Neural progenitor cell (in vitro differentiated cells): Measurements from ENCODE around the gene TRIM46.

Experiments
- EZH2 ChIP-seq: fragments of 200-600 bp; sonication (generic); IDR thresholded peaks from 2 replicates; pipeline ENCODE4 v1.6.1; 2017; ENCODE audit warnings: antibody characterized with exemption, mild to moderate bottlenecking, moderate library complexity
- EZH2phosphoT487 ChIP-seq: fragments of 200-600 bp; sonication (generic); IDR thresholded peaks from 2 replicates; pipeline ENCODE4 v1.6.1; 2017; ENCODE audit warnings: antibody characterized with exemption
- TF ChIP-seq, protein P1 (sequence below): fragments of 200-600 bp; sonication (generic); IDR thresholded peaks from 2 replicates; pipeline ENCODE4 v1.5.1; 2017; ENCODE audit warnings: antibody characterized with exemption, mild to moderate bottlenecking

DNA sequence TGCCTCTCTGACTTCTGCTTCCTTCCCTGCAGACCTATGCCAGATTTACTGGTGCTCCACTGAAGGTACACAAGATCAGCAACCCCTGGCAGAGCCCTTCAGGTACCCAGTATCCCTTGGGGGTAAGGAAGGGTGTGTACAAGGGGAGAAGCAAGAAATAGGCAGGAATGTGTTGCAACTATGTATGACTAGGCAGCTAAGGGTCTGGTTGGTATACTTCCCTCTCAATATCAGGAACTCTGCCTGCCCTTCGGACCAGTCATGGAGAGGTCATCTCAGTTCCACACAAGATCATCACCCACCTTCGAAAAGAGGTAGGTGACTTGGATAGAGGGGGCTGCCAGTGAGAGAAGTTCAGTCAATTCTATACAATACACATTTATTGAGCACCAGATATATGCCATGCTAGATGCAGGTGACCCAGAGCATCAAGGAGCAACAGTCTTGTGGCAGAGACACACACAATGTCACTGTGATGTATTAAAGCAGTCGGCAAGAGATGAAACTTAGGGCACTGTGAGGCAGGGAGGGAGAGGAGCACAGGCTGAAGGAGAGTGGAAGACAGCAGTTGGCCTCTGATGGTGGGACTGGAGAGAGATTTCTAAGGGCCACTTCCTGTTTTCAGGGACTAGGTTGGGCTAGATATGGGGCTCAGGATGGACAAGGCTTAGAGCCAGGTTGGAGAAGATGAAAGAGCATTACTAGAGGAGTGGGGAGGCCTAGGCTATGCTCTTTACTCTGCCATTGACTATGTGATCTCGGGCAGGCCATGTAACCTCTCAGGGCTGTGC is 36.9 kb downstream of the TRIM46 start:
- TF ChIP-seq EZH2 (no peak), EZH2phosphoT487 (no peak)
- TF ChIP-seq, protein P1, sequence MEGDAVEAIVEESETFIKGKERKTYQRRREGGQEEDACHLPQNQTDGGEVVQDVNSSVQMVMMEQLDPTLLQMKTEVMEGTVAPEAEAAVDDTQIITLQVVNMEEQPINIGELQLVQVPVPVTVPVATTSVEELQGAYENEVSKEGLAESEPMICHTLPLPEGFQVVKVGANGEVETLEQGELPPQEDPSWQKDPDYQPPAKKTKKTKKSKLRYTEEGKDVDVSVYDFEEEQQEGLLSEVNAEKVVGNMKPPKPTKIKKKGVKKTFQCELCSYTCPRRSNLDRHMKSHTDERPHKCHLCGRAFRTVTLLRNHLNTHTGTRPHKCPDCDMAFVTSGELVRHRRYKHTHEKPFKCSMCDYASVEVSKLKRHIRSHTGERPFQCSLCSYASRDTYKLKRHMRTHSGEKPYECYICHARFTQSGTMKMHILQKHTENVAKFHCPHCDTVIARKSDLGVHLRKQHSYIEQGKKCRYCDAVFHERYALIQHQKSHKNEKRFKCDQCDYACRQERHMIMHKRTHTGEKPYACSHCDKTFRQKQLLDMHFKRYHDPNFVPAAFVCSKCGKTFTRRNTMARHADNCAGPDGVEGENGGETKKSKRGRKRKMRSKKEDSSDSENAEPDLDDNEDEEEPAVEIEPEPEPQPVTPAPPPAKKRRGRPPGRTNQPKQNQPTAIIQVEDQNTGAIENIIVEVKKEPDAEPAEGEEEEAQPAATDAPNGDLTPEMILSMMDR = no peak
